ENCODE data around the gene SOD3. TPM values are rescaled to one million over a fixed set of nuclear protein-coding genes. Genes with fewer than 3 reads are reported as not detected.

Gene SOD3
- total RNA-seq, 4 donors from 2014 or later, result 5.0 to 120 (median 25.2) TPM

DNA sequence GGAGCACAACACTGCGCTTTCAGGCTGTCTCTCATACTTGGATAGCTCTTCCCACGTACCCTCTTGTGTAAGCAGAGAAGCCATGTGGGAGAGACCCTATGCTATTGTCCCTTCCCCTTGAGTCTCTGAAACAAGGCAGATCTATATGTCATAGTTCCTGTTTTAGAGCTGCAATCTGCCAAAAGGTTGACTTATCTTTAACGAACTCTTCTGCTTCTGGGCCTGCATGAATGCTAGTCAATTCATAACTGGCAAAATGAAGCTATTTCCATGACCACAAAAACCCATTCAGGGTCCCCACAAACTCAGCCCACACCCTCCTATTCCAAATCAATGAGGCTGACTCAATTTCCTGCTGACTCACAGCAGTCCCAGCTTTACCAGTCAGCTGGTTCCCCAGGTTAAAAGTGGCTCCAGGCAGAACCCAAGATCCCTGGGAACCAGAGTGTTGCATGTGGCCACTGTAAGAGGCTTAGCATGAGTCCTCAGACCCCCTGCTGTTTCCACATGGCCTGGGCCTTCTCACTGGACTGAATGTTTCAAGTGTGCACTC lies 25.3 kb upstream of the SOD3 start:
- no peak for TF ChIP-seq POLR2A (IDR thresholded peaks at IDR 0.05)
- no peak for TF ChIP-seq CTCF (IDR thresholded peaks at IDR 0.05)
- peaks cover 6 to 22% (median 8%) of the 10 kb centered on the region in 3 donors for H3K4me1 ChIP-seq
- no peaks in the 10 kb centered on the region for H3K9me3 ChIP-seq
- no peaks in the 10 kb centered on the region for H3K36me3 ChIP-seq
- intact Hi-C loops (cut with DNase I), result no loop called here
- H3K27ac ChIP-seq, result peak overlapping the region in 1 of 4 donors; percentile 17
- WGBS, 2 donors, result 68 to 74% methylated on average over 3 of the region's 3 CpGs
- no peak for DNase-seq
- no peaks in the 10 kb centered on the region for H3K27me3 ChIP-seq
- no peak overlapping the region for H3K4me3 ChIP-seq

- WGBS, 2 donors, result 80 to 82% methylated on average over 3 to 4 of the region's 4 CpGs
- TF ChIP-seq CTCF (IDR thresholded peaks at IDR 0.05) (no peak), POLR2A (IDR thresholded peaks at IDR 0.05) (no peak)
These were observed 24.7 kb upstream of the SOD3 start for GRCh38 chr4:24770667-24771066.

DNA sequence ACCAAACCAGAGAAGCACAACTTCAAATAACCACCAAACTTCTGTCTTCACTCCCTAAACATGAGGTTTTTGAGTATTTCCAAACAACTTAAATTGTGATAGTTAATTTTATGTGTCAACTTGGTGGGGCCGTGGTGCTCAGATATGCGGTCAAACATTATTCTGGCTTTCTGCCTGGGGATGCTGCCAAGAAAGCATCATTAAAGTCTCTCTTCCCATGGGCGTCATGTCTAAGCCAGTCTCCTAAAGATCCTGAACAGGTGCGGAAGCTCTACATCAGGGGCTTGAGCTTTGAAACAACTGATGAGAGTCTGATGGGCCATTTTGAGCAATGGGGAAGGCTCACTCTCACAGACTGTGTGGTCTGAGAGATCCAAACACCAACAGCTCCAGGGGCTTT lies 24.1 kb upstream of the SOD3 start:
- WGBS, 2 donors, result 70 to 71% methylated on average over 4 of the region's 4 CpGs
- peaks cover 6 to 19% (median 8%) of the 10 kb centered on the region in 3 donors for H3K4me1 ChIP-seq
- no peak overlapping the region for H3K4me3 ChIP-seq
- no peaks in the 10 kb centered on the region for H3K27me3 ChIP-seq
- no peak overlapping the region for H3K27ac ChIP-seq
- TF ChIP-seq CTCF (IDR thresholded peaks at IDR 0.05), result no peak
- TF ChIP-seq POLR2A (IDR thresholded peaks at IDR 0.05), result no peak
- H3K9me3 ChIP-seq, result no peaks in the 10 kb centered on the region
- intact Hi-C loops (cut with DNase I), result no loop called here
- no peak for DNase-seq
- no peaks in the 10 kb centered on the region for H3K36me3 ChIP-seq

More at GRCh38 chr4:24770667-24771066, 24.7 kb upstream of the SOD3 start:
- H3K9me3 ChIP-seq, result no peaks in the 10 kb centered on the region
- DNase-seq, result no peak
- H3K27ac ChIP-seq, result peak overlapping the region in 1 of 4 donors; percentile 17
- no peaks in the 10 kb centered on the region for H3K27me3 ChIP-seq
- intact Hi-C loops (cut with DNase I), result no loop called here
- H3K4me3 ChIP-seq, result no peak overlapping the region
- peaks cover 6 to 19% (median 8%) of the 10 kb centered on the region in 3 donors for H3K4me1 ChIP-seq
- H3K36me3 ChIP-seq, result no peaks in the 10 kb centered on the region

GRCh38 chr4:24772061-24772705 lies 23.2 kb upstream of the SOD3 start:
- no peaks in the 10 kb centered on the region for H3K9me3 ChIP-seq
- no peak overlapping the region for H3K27ac ChIP-seq
- H3K27me3 ChIP-seq, result no peaks in the 10 kb centered on the region
- TF ChIP-seq POLR2A (IDR thresholded peaks at IDR 0.05) (no peak), CTCF (IDR thresholded peaks at IDR 0.05) (no peak)
- H3K4me1 ChIP-seq, result peaks cover 6 to 19% (median 8%) of the 10 kb centered on the region in 3 donors
- DNase-seq, result no peak
- WGBS, 2 donors, result 70 to 86% methylated on average over 5 of the region's 5 CpGs
- intact Hi-C loops (cut with DNase I), result no loop called here
- no peak overlapping the region for H3K4me3 ChIP-seq
- H3K36me3 ChIP-seq, result no peaks in the 10 kb centered on the region

DNA sequence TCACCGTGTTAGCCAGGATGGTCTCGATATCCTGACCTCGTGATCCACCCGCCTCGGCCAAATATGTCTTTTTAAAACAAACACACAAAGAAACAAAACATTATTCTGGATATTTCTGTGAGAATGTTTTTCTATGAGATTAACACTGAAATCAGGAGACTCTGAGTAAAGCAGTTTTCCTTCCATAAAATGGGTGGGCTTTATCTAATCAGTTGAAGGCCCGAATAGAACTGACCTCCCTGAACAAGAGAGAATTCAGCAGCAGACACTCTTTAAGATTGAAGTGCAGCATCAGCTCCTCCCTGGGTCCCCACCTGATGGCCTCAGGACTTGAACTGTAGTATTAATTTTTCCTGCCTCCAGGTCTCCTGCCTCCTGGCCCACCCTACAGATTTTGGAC lies 22.4 kb upstream of the SOD3 start:
- DNase-seq, result no peak
- Histone ChIP-seq H3K4me3 (no peak overlapping the region), H3K9me3 (no peaks in the 10 kb centered on the region), H3K4me1 (peaks cover 6 to 24% (median 8%) of the 10 kb centered on the region in 3 donors), H3K36me3 (no peaks in the 10 kb centered on the region), H3K27ac (no peak overlapping the region), H3K27me3 (no peaks in the 10 kb centered on the region)
- TF ChIP-seq CTCF (IDR thresholded peaks at IDR 0.05) (no peak), POLR2A (IDR thresholded peaks at IDR 0.05) (no peak)
- intact Hi-C loops (cut with DNase I), result no loop called here
- WGBS, 2 donors, result 93 to 95% methylated on average over 6 of the region's 6 CpGs

All from esophagus squamous epithelium (tissue), 5 donors.